NT2/D1 (cell line): ENCODE data around the gene ZNF768.
"Not testable (repeated sequence)": the region's sequence is repeated elsewhere in the genome, so short reads cannot be mapped to it uniquely, and the experiment has no call there.

Source experiments
- SUZ12 ChIP-seq: IDR thresholded peaks from 2 replicates; pipeline ENCODE4 v1.6.1; 2011; ENCODE audit not compliant: insufficient read length, insufficient read depth; ENCODE audit errors: extremely low read depth
- ZNF274 ChIP-seq: IDR thresholded peaks from 2 replicates; pipeline ENCODE4 v1.6.1; 2011; ENCODE audit warnings: mild to moderate bottlenecking, low read depth, low read length

GRCh38 chr16:30536391-30537024 is 10.1 kb upstream of the ZNF768 start:
- not testable (repeated sequence) for TF ChIP-seq SUZ12, ZNF274
